Muscle of arm (tissue), 12 donors: ENCODE data around the gene SLC13A3. TPM values are rescaled to one million over a fixed set of nuclear protein-coding genes. Genes with fewer than 3 reads are reported as not detected.
A peak's percentile ranks its signal among the peaks of the same experiment; 100 is the strongest.

Experiments
- DNase-seq: peaks from one replicate; pipeline ENCODE4 v3.0.0-alpha.2; 2013
- polyA plus RNA-seq, 12 donors: library from polyadenylated mRNA; unstranded; fragments of 120-200 nt; gene quantifications; one replicate each; pipeline ENCODE4 v1.2.1, GENCODE V29; 2013; ENCODE audit not compliant: insufficient read length in 12 of 12

Gene SLC13A3
- polyA plus RNA-seq, 12 donors: 2.4 to 4.7 (median 3.3) TPM; not detected in 2

- DNase-seq: no peak
Observed at GRCh38 chr20:46581391-46581790, 69.9 kb downstream of the SLC13A3 start.

GRCh38 chr20:46580613-46581205 is 70.5 kb downstream of the SLC13A3 start:
- DNase-seq: no peak

GRCh38 chr20:46578745-46579144 is 72.5 kb downstream of the SLC13A3 start:
- no peak for DNase-seq

- no peak for DNase-seq
Observed at GRCh38 chr20:46576774-46577395, 74.4 kb downstream of the SLC13A3 start.

- no peak for DNase-seq
Observed at GRCh38 chr20:46575937-46576461, 75.3 kb downstream of the SLC13A3 start.

- DNase-seq: no peak
Observed at GRCh38 chr20:46575394-46575793, 75.9 kb downstream of the SLC13A3 start.

GRCh38 chr20:46573788-46574584 is 77.3 kb downstream of the SLC13A3 start:
- no peak for DNase-seq

GRCh38 chr20:46573234-46573633 is 78.0 kb downstream of the SLC13A3 start:
- DNase-seq: no peak

- DNase-seq: no peak
Observed at GRCh38 chr20:46572790-46573189, 78.5 kb downstream of the SLC13A3 start.

- DNase-seq: peak; percentile 46
Observed at GRCh38 chr20:46572153-46572552, 79.1 kb downstream of the SLC13A3 start.

- DNase-seq: no peak
Observed at GRCh38 chr20:46571418-46571817, 79.8 kb downstream of the SLC13A3 start.

- DNase-seq: no peak
Observed at GRCh38 chr20:46570956-46571355, 80.3 kb downstream of the SLC13A3 start.

- DNase-seq: no peak
Observed at GRCh38 chr20:46569961-46570360, 81.3 kb downstream of the SLC13A3 start.

GRCh38 chr20:46568570-46569129 is 82.6 kb downstream of the SLC13A3 start:
- peak; percentile 87 for DNase-seq

GRCh38 chr20:46566125-46566524 is 85.1 kb downstream of the SLC13A3 start:
- DNase-seq: no peak

- DNase-seq: no peak
Observed at GRCh38 chr20:46564241-46564957, 86.9 kb downstream of the SLC13A3 start.

GRCh38 chr20:46563860-46564221 is 87.4 kb downstream of the SLC13A3 start:
- no peak for DNase-seq

- no peak for DNase-seq
Observed at GRCh38 chr20:46563170-46563859, 87.9 kb downstream of the SLC13A3 start.

- peak; percentile 84 for DNase-seq
Observed at GRCh38 chr20:46562373-46563169, 88.7 kb downstream of the SLC13A3 start.

- DNase-seq: no peak
Observed at GRCh38 chr20:46562009-46562372, 89.3 kb downstream of the SLC13A3 start.
